Hematopoietic multipotent progenitor cell treated with erythropoietin and hydrocortisone succinate and interleukin-3 and kit ligand, for 6 days (in vitro differentiated cells): ENCODE results near the gene SEC22C.
"Not testable (repeated sequence)": the region's sequence is repeated elsewhere in the genome, so short reads cannot be mapped to it uniquely, and the experiment has no call there.

ENCODE experiments used
- DNase-seq: peaks from one replicate; pipeline ENCODE4 v3.0.0-alpha.2; 2015

SEC22C gene

GRCh38 chr3:42579346-42579745 is 2.4 kb downstream of the SEC22C start:
- DNase-seq, result not testable (repeated sequence)

- no peak for DNase-seq
These were observed 3.7 kb downstream of the SEC22C start for GRCh38 chr3:42578054-42578453.

GRCh38 chr3:42575137-42575741 is 6.5 kb downstream of the SEC22C start:
- no peak for DNase-seq

GRCh38 chr3:42572278-42572677 is 9.5 kb downstream of the SEC22C start:
- peak; percentile 66 for DNase-seq

- no peak for DNase-seq
These were observed 12.1 kb downstream of the SEC22C start for GRCh38 chr3:42569593-42570142.

GRCh38 chr3:42562047-42562907 is 19.5 kb downstream of the SEC22C start:
- no peak for DNase-seq

- DNase-seq, result peak; percentile 36
These were observed 23.9 kb downstream of the SEC22C start for GRCh38 chr3:42557854-42558253.

GRCh38 chr3:42556817-42557216 is 24.9 kb downstream of the SEC22C start:
- not testable (repeated sequence) for DNase-seq

GRCh38 chr3:42556089-42556632 is 25.6 kb downstream of the SEC22C start:
- no peak for DNase-seq

- no peak for DNase-seq
These were observed 28.9 kb downstream of the SEC22C start for GRCh38 chr3:42552830-42553229.

- DNase-seq, result no peak
These were observed 31.5 kb downstream of the SEC22C start for GRCh38 chr3:42550250-42550649.

- no peak for DNase-seq
These were observed 32.6 kb downstream of the SEC22C start for GRCh38 chr3:42549131-42549530.

- peak; percentile 81 for DNase-seq
These were observed 34.3 kb downstream of the SEC22C start for GRCh38 chr3:42547401-42547945.

- no peak for DNase-seq
These were observed 35.0 kb downstream of the SEC22C start for GRCh38 chr3:42546691-42547213.

GRCh38 chr3:42545284-42545900 is 36.4 kb downstream of the SEC22C start:
- no peak for DNase-seq

- DNase-seq, result no peak
These were observed 37.1 kb downstream of the SEC22C start for GRCh38 chr3:42544492-42545283.

- DNase-seq, result no peak
These were observed 40.7 kb downstream of the SEC22C start for GRCh38 chr3:42541079-42541478.

GRCh38 chr3:42539871-42540714 is 41.7 kb downstream of the SEC22C start:
- DNase-seq, result peak; percentile 69

- no peak for DNase-seq
These were observed 44.4 kb downstream of the SEC22C start for GRCh38 chr3:42537350-42537749.

- DNase-seq, result peak; percentile 72
These were observed 45.6 kb downstream of the SEC22C start for GRCh38 chr3:42535981-42536784.
